SK-N-SH (cell line): ENCODE measurements around the gene ZNF628. TPM values are rescaled to one million over a fixed set of nuclear protein-coding genes. Genes with fewer than 3 reads are reported as not detected.

Experiments
- CTCF ChIA-PET: fragments of 300-600, 350-600 bp; formaldehyde crosslinking; extraction: SDS; loops from one replicate; lab custom pipeline; 2021; lab: Yijun Ruan, JAX
- POLR2A ChIA-PET: fragments of 350-600 bp; sonication (Branson Sonifier 250); formaldehyde crosslinking; extraction: SDS; loops from one replicate; lab custom pipeline; 2020; ENCODE audit warnings: antibody characterized with exemption, inconsistent platforms; lab: Yijun Ruan, JAX
- DNase-seq: peaks from one replicate; pipeline ENCODE4 v3.0.0; 2012
- H2AFZ ChIP-seq: fragments of 200-600 bp; sonication (generic); 2 replicates; pipeline ENCODE4 v1.8.1; 2016; ENCODE audit warnings: antibody characterized with exemption, mild to moderate bottlenecking, low read depth
- H3F3A ChIP-seq: fragments of 200-600 bp; sonication (generic); replicated peaks from 2 replicates; pipeline ENCODE3; 2016; ENCODE audit warnings: antibody characterized with exemption, mild to moderate bottlenecking; ENCODE audit not compliant: insufficient read depth
- H3K27ac ChIP-seq, 2 experiments: fragments of 200-500 bp in 1 of 2; fragments of 200-600 bp in 1 of 2; sonication (Bioruptor generic) in 1 of 2; sonication (generic), shearing (Covaris generic) in 1 of 2; 2 replicates each; pipeline versions ENCODE4 v1.5.1 to v1.6.1; 2014 to 2016; ENCODE audit warnings: low read depth in 2 of 2, inconsistent platforms in 1 of 2, low read length in 1 of 2, mild to moderate bottlenecking in 1 of 2, mixed read lengths in 1 of 2
- H3K27me3 ChIP-seq: fragments of 200-600 bp; sonication (generic), shearing (Covaris generic); 2 replicates; pipeline ENCODE4 v1.6.1; 2016; ENCODE audit warnings: mixed run types; ENCODE audit not compliant: insufficient read depth
- H3K36me3 ChIP-seq, 2 experiments: fragments of 200-500 bp in 1 of 2; fragments of 200-600 bp in 1 of 2; sonication (Bioruptor generic) in 1 of 2; sonication (generic) in 1 of 2; replicated peaks in 1 of 2; 2 replicates each; pipeline versions ENCODE3 to v1.5.1; 2014 to 2016; ENCODE audit warnings: low read length in 1 of 2, mild to moderate bottlenecking in 1 of 2; ENCODE audit not compliant: insufficient read depth in 2 of 2, control insufficient read depth in 1 of 2
- H3K4me1 ChIP-seq, 2 experiments: fragments of 200-500 bp in 1 of 2; fragments of 200-600 bp in 1 of 2; sonication (Bioruptor generic) in 1 of 2; sonication (generic), shearing (Covaris generic) in 1 of 2; 2 replicates each; pipeline versions ENCODE4 v1.5.1 to v1.6.1; 2014 to 2016; ENCODE audit warnings: low read depth in 1 of 2, low read length in 1 of 2, mixed run types in 1 of 2; ENCODE audit not compliant: insufficient read depth in 2 of 2, control insufficient read depth in 1 of 2
- H3K4me2 ChIP-seq: fragments of 200-600 bp; sonication (generic), shearing (Covaris generic); 2 replicates; pipeline ENCODE4 v1.6.1; 2017; ENCODE audit warnings: mixed run types
- H3K4me3 ChIP-seq, 2 experiments: fragments of 200-500 bp in 1 of 2; fragments of 200-600 bp in 1 of 2; sonication (Bioruptor generic) in 1 of 2; sonication (generic), shearing (Covaris generic) in 1 of 2; 2 replicates each; pipeline versions ENCODE4 v1.5.1 to v1.8.1; 2014 to 2016; ENCODE audit warnings: low read depth in 2 of 2, inconsistent platforms in 1 of 2, low read length in 1 of 2, mild to moderate bottlenecking in 1 of 2, mixed read lengths in 1 of 2, moderate library complexity in 1 of 2
- H3K79me2 ChIP-seq: fragments of 200-600 bp; sonication (generic); 2 replicates; pipeline ENCODE4 v1.8.1; 2017; ENCODE audit warnings: mild to moderate bottlenecking; ENCODE audit not compliant: insufficient read depth
- H3K9ac ChIP-seq: fragments of 200-600 bp; sonication (generic); 2 replicates; pipeline ENCODE4 v1.6.1; 2017; ENCODE audit warnings: mixed run types
- H3K9me2 ChIP-seq: fragments of 200-600 bp; sonication (generic); 2 replicates; pipeline ENCODE4 v1.6.1; 2017; ENCODE audit warnings: mixed run types
- H3K9me3 ChIP-seq: fragments of 200-600 bp; sonication (generic); 2 replicates; pipeline ENCODE4 v1.6.1; 2017; ENCODE audit warnings: mixed run types, mild to moderate bottlenecking, moderate library complexity
- H4K20me1 ChIP-seq: fragments of 200-600 bp; sonication (generic); 2 replicates; pipeline ENCODE4 v1.6.1; 2017; ENCODE audit warnings: mild to moderate bottlenecking, mixed run types; ENCODE audit not compliant: insufficient read depth
- CTCF ChIP-seq: fragments of 200-600 bp; sonication (generic); IDR thresholded peaks from 2 replicates; pipeline ENCODE4 v1.6.1; 2017; ENCODE audit warnings: antibody characterized with exemption, mild to moderate bottlenecking, moderate library complexity
- FOXJ3 ChIP-seq: sonication (generic); formaldehyde crosslinking; IDR thresholded peaks from 2 replicates; pipeline ENCODE4 v1.5.1; 2020; ENCODE audit warnings: mild to moderate bottlenecking, missing genetic modification reagents
- GATA2 ChIP-seq: sonication (generic); formaldehyde crosslinking; IDR thresholded peaks from 2 replicates; pipeline ENCODE4 v1.5.0; 2020; ENCODE audit warnings: mild to moderate bottlenecking, missing genetic modification reagents
- IRF3 ChIP-seq: fragments of 150-350 bp; IDR thresholded peaks from 2 replicates; pipeline ENCODE4 v1.6.1; 2016; ENCODE audit warnings: mild to moderate bottlenecking, low read depth, low read length
- MAX ChIP-seq: IDR thresholded peaks from 2 replicates; pipeline ENCODE4 v1.4.0; 2012; ENCODE audit warnings: low read depth
- MEF2A ChIP-seq: IDR thresholded peaks from 2 replicates; pipeline ENCODE4 v1.4.0; 2012; ENCODE audit warnings: low read depth, borderline replicate concordance
- RAD21 ChIP-seq: IDR thresholded peaks from 2 replicates; pipeline ENCODE4 v1.6.1; 2012; ENCODE audit warnings: mild to moderate bottlenecking, low read length
- REST ChIP-seq: IDR thresholded peaks from 2 replicates; pipeline ENCODE4 v1.6.1; 2012; ENCODE audit warnings: mild to moderate bottlenecking, low read depth, low read length, moderate library complexity
- RXRA ChIP-seq: IDR thresholded peaks from 2 replicates; pipeline ENCODE4 v1.4.0; 2012; ENCODE audit warnings: low read depth, mild to moderate bottlenecking, borderline replicate concordance
- SMC3 ChIP-seq: IDR thresholded peaks from 2 replicates; pipeline ENCODE4 v1.6.1; 2012; ENCODE audit warnings: low read depth, low read length, improper control_type of control experiment
- TEAD4 ChIP-seq: IDR thresholded peaks from 2 replicates; pipeline ENCODE4 v1.4.0; 2012; ENCODE audit warnings: mild to moderate bottlenecking, borderline replicate concordance; ENCODE audit not compliant: insufficient read depth
- USF2 ChIP-seq: fragments of 150-350 bp; IDR thresholded peaks from 2 replicates; pipeline ENCODE4 v1.6.1; 2017; ENCODE audit warnings: antibody characterized with exemption, low read length, low read depth, borderline replicate concordance
- YY1 ChIP-seq: IDR thresholded peaks from 2 replicates; pipeline ENCODE4 v1.4.0; 2012; ENCODE audit warnings: low read depth, mild to moderate bottlenecking
- WGBS: methylation state at CpG from one replicate; pipeline ENCODE4 v1.1.6; 2017; ENCODE audit warnings: low lambda C conversion rate; 5-methylcytosine and 5-hydroxymethylcytosine counted together
- polyA plus RNA-seq, 3 experiments: library from polyadenylated mRNA; depleted of rRNA; stranded (reverse); fragments of >200 nt; gene quantifications; 2 replicates each; pipeline ENCODE4 v1.2.3, GENCODE V29; 2012

ZNF628 gene
- polyA plus RNA-seq, 1 of the 3 experiments (the other 2 are of a cell fraction) = 1.6 TPM

- no peak overlapping the region for H3K4me2 ChIP-seq
- H3K9ac ChIP-seq = no peak overlapping the region
- ChIA-PET CTCF (interaction anchor here (1.3 to 2.8 kb wide), 2 partner anchors 24 to 303 kb away, joined by 5 to 13 read pairs; no protein-coding TSS in a partner anchor), POLR2A (interaction anchor here (0.9 to 1.5 kb wide), 2 partner anchors 32 to 38 kb away, joined by 3 read pairs; partner anchors contain the start of gene ZNF628)
- H3K4me3 ChIP-seq = no peak overlapping the region
- DNase-seq = no peak
- H2AFZ ChIP-seq = no peak overlapping the region
- H4K20me1 ChIP-seq = peaks cover 5% of the 10 kb centered on the region; the same call in 1 of the 2 replicates
- peaks cover 8% of the 10 kb centered on the region for H3F3A ChIP-seq
- peaks cover 0 to 9% of the 10 kb centered on the region in 2 experiments; a peak in 1 of 4 replicates for H3K4me1 ChIP-seq
- H3K27ac ChIP-seq = no peak overlapping the region
- H3K27me3 ChIP-seq = peaks cover 59% of the 10 kb centered on the region
- H3K79me2 ChIP-seq = no peaks in the 10 kb centered on the region
- TF ChIP-seq FOXJ3 (CRISPR knock-in tag) (no peak), RAD21 (no peak), MAX (no peak), SMC3 (no peak), TEAD4 (no peak), USF2 (no peak), RXRA (no peak), REST (no peak), GATA2 (no peak), YY1 (no peak), MEF2A (no peak)
- H3K36me3 ChIP-seq = no peaks in the 10 kb centered on the region
- no peaks in the 10 kb centered on the region for H3K9me2 ChIP-seq
- 45% methylated on average over 18 of the region's 18 CpGs for WGBS
- H3K9me3 ChIP-seq = no peaks in the 10 kb centered on the region
Observed at GRCh38 chr19:55443824-55444480, 32.5 kb upstream of the ZNF628 start.

GRCh38 chr19:55444646-55445045 is 31.8 kb upstream of the ZNF628 start:
- POLR2A ChIA-PET = interaction anchor here (0.9 to 1.5 kb wide), 2 partner anchors 31 to 39 kb away, joined by 3 read pairs; partner anchors contain the start of gene ZNF628
- CTCF ChIA-PET = interaction anchor here (0.7 kb wide), 1 partner anchor 15 kb away, joined by 3 read pairs; no protein-coding TSS in a partner anchor
- WGBS = 32% methylated on average over 9 of the region's 11 CpGs
- H3K9ac ChIP-seq = no peak overlapping the region
- peaks cover 55% of the 10 kb centered on the region for H3K27me3 ChIP-seq
- no peak for TF ChIP-seq IRF3
- TF ChIP-seq CTCF = no peak
- no peaks in the 10 kb centered on the region for H3K36me3 ChIP-seq
- H3K9me2 ChIP-seq = no peaks in the 10 kb centered on the region
- no peak overlapping the region for H3K4me2 ChIP-seq
- peaks cover 8% of the 10 kb centered on the region for H3F3A ChIP-seq
- no peak overlapping the region for H3K27ac ChIP-seq
- no peaks in the 10 kb centered on the region for H3K79me2 ChIP-seq
- no peak overlapping the region for H2AFZ ChIP-seq
- H3K4me1 ChIP-seq = peaks cover 0 to 9% of the 10 kb centered on the region in 2 experiments; a peak in 1 of 4 replicates
- H3K9me3 ChIP-seq = no peaks in the 10 kb centered on the region
- no peak for DNase-seq
- peaks cover 5% of the 10 kb centered on the region; the same call in 1 of the 2 replicates for H4K20me1 ChIP-seq
- no peak overlapping the region for H3K4me3 ChIP-seq
